GM21528 (cell line): ENCODE results near the gene LIN28A.

ENCODE experiments used
- ATAC-seq: cut with Tn5 transposase; IDR thresholded peaks from one replicate; pipeline ENCODE4 v1.9.1; 2021; ENCODE audit warnings: mild to moderate bottlenecking, moderate library complexity; ENCODE audit not compliant: unreplicated experiment, low FRiP score

LIN28A gene

DNA sequence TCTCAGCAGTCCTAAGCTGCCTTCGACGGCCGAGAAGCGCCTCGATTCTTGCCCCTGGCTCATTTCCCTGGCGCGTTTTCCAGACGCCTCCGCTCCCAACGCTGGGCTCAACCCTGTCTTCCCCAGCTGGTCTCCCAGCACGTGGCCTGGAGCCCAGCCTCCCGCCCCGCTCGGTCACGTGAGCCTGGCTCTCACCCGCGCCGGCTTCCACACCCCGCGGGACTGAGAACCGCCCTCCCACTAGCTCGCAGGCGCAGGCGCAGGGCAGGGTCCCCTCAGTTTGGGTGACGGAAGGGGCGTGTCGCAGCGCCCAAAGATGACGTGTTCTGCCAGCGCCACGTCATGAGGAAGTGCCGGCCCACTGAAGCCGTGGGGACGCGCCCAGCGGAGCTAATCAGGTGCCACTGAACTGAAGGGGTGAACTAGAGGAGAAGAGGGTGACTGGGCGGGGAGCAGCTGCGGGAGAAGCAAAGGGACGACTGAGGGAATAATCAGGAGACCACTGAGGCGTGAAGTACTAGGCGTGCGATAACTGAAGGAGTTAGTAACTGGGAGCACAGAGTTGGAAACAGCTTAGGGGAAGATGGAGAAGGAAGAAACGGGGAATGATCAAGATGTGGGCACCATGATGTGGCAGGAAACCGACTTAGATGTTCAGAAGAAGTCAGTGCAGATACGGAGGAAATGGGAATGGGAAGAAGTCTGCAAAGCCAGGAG is 21.5 kb downstream of the LIN28A start, which contains the start of gene DHDDS:
Gene DHDDS (plus strand): TSS at position 343 of the 717 bp plus-strand sequence. CDS start 625 bp downstream, outside the sequence.
- peak; percentile 94 for ATAC-seq

DNA sequence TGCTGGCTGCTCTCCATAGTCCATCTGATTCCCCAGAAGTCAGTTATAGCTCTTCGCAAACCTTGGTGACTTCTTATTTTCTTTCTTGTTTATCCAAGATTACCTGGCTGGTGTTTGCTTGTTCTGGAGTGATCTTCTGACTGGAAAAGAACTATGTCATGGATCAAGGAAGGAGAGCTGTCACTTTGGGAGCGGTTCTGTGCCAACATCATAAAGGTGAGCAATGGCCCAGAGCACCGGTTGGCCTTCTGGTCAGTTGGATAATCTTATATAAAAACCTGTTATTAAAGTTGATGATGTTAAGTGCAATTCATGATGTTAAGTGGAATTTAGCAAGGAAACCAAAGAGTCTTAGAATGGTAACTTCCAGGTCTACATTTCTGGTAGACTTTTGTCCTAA is 22.2 kb downstream of the LIN28A start:
- ATAC-seq, result no peak

DNA sequence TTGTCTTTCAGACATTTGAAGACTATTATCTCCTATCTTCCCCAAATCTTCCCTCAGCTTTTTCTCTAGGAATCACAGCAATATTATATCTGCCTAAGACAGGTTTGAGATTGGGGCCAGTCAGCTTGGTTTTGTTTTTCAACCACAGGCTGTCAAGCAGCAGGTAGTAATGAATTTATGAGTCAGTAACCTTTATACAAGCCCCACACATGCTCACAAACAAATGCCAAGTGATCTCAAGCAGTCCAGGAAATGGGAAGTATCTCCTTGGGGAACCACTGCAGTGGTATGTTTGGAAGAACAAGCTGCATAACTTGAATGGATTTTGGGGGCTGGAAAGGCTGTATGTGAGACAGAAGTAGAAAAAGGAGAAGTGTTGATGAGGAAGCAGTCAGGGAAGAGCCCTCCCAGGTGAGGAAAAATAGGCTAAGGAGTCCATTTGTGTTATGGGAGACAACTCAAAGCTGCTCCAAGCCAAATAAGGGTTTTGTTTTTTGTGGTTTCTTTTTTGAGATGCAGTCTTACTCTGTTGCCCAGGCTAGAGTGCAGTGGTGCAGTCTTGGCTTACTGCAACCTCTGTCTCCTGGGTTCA is 23.6 kb downstream of the LIN28A start:
- no peak for ATAC-seq

DNA sequence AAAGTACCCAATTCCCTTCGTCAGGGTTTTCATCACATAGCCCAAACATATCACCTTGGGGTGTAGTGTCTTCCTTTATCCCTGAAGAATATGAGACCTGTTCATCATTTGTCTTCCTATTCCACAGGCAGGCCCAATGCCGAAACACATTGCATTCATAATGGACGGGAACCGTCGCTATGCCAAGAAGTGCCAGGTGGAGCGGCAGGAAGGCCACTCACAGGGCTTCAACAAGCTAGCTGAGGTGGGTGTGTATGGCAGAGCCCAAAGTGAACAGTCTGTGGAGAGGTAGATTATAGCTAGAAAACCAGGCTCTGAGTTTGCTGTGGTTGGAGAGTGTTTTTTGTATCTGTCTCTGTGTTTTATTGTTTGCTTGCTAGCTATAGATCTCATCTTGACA is 27.4 kb downstream of the LIN28A start:
- ATAC-seq, result no peak

DNA sequence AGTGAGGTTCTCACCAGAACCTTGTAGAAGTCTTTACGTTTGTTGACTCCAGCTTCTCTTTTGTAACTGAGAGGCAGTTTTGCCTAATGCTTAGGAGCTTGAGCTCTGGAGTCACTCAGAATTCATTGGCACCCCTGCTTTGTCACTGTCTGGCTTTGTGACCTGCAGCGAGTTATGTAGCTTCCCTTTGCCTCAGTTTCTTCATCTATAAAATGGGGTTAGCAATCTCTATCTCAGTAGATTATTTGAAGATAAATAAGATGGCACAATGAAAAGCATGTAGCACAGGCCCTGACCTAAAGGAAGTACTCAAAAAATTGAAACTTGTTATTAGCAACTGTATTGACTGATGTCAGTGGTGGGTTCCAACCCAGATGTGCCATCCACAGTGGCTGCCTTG is 29.6 kb downstream of the LIN28A start:
- no peak for ATAC-seq

DNA sequence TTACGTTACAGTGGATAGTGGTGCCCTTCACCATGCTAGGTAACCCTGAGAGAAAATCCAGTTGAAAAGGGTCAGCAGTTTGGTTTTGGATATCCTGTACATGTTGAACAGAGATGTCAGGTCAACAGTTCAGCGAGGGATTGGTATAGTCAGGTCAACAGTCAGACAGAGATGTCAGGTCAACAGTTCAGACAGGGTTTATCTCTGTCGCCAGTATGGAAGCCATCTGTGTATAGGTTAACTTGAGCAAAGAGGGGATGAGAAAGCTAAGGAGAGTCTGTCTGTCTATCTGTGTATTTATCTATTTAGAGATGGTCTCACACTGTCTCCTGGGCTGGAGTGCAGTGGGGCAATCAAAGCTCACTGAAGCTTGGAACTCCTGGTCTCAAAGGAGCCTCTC is 39.3 kb downstream of the LIN28A start:
- no peak for ATAC-seq

DNA sequence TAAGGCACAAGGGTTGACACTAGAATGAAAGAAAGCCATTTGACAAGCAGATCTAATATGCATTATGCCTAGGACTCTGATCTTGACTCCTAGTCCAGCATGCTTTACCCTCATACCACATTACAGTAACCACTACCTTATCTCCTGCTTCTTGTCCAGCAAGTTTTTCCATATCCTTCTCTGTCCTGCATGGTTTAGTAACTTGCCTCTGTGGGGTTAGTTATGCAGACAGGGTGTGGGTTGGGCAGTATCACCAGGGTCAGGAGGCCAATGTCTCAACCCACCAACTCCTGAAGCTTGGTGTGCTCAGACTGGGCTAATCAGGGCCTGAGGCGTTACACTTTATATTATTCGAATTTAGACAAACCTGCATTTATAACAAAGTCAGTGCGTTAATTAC is 40.3 kb downstream of the LIN28A start:
- no peak for ATAC-seq

DNA sequence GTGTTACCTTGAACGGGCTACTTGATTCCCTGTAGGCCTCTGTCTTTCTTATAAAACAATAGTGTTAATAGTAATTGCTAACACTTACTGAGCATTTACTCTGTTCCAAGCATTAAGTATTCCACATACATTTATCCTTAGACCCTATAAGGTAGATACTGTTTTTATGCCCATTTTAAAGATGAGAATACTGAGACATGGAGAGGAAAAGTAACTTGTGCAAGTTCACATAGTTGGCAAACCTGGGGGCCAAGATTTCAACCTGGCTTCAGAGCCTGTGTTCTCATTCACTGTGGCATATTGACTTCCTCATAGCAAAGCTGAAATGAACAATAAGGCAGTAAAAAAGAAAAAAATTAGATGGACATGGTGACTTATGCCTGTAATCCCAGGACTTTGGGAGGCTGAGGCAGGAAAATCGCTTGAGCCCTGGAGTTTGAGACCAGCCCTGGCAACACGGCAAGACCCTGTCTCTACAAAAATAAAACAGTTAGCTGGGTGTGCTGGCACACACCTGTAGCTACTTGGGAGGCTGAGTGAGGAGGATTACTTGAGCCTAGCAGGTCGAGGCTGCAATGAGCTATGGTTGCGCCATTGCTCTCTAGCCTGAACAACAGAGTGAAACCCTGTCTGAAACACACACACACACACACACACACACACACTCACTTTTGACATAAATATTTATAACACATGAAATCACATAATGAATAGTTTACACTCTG is 42.0 kb downstream of the LIN28A start:
- ATAC-seq, result no peak

DNA sequence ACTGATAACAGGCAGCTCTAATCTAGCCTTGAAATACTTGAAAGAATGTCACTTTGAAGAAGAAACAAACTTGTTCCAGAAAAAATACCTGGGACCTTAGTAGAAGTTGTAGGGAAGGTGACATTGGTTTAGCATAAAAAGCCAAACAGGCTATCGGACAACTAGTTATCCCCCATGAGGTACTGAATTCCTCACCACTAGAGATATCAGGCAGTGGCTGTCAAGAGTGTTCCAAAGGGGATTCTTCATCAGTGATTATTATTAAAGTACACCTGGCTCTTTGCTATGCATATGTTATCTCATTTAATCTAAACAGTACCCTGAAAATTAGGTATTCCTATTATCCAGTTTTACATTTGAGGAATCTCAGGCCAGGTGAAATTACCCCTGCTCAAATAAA is 48.5 kb downstream of the LIN28A start:
- no peak for ATAC-seq

DNA sequence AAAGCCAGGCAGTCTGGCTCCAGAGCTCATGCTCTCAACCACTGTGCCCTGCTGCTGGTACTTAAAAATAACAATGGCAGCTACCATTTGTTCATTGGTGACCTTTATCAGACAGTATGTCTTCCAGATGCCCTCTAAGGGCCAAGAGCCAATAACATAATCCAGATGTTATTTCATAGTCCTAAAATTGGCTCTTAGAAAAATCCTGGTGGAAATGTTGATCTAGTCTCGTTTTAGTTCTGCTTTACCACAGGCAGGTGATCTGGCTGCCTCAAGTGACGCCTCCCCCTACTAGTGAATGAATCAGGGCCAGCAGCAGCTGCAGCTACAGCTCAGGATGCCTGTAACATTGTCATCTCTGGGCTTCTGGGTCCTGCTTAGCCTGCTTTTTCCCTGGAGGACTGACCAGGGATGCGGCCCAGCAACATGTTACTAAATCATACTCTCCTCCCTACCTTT is 49.0 kb downstream of the LIN28A start:
- no peak for ATAC-seq

DNA sequence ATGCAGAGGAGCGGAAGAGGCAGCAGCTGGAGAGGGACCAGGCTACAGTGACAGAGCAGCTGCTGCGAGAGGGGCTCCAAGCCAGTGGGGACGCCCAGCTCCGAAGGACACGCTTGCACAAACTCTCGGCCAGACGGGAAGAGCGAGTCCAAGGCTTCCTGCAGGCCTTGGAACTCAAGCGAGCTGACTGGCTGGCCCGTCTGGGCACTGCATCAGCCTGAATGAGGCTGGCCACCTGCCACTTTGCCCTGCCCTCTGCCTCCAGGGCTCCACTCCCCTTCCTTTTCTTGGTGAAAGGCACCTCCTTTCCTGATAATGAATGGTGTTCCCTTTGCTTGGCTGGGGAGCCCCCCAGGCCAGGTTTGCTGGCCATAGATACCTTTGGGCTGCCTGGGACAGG is 58.3 kb downstream of the LIN28A start:
- no peak for ATAC-seq

DNA sequence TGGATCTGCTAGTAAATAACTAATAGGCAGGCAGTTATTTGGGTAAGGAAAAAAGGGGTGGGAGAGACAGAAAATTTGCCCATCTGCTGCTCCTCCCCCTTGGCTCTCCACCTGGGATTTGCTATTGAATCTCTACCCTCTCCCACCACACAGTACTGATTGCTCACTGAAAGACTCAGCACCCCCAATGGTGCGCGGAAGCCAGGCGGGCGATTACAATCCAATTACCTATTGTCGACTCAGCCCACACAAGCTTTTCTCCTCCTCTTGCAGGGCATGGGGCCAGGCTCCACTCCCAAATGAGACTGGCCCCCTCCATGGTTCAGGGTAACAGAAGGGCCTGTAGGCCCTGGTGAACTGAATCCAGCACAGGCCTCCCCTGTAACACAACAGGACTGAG is 58.9 kb downstream of the LIN28A start:
- no peak for ATAC-seq

DNA sequence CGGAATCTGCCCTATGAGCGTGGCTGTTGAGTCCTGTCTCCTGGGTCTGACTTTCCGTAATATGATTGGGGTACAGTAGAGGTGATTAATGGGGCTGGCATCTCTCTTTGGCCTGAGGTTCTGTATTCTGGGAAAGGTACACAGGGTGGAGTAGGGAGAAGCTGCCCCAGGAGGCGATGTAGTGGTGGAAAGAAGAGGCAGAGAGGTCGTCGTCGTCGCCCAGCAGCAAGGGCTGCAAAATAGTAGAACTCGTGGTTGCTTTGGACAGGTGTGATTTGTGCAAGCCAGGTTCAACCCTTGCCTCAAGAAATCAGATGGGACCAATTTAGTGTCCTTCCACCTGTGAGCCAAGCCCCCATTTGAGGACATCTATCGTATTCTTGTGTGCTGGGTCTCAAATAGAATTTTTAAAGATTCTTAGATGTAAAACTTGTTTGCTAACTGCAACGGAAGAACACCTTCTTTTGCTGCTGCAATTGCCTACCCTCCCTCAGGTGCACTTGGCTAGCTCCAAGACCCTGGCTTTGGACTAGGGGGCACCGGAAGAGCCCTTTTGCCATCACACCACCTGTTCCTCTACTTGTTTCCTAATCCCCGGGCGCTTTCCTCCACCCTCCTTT is 60.4 kb downstream of the LIN28A start:
- ATAC-seq, result no peak

DNA sequence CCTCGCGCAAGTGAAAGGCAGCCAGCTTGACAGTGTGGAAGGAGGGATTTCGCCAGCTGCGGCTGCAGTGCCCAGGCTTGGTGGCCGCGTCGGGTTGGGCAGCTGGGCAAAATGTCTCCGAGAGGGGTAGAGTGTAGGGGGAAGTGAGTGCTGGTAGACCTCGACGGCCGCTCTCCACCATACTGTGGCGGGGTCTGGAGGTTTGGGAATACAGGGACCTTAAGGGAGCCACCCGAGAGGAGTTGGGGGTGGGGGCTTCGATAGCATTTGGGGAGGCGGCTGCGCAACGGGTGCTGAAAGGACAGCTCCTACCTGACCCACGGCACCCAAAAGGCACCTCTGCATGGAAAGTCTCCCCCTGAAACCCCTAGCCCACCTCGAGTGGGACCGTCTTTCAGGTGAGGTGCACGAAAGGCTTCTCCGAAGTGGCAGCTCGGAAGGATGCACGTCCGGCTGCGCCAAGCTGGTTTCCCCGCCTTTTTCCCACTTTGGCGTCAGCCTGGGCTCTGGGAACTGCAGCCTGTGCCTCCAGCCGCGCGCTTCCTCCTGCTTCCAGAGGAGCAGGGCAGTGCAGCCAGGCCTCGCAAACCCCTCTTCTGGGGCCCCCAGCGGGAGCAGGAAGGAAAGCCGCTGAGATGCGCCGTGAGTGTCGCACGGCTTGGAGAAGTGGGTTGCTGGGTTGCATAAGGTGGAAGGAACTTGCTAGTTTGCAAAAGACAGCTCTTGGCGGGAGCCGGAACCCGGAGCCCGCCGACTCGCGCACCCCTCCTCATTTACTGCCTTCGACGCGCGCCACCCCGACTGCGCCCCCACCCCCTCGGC is 61.1 kb downstream of the LIN28A start:
- peak; percentile 20 for ATAC-seq

DNA sequence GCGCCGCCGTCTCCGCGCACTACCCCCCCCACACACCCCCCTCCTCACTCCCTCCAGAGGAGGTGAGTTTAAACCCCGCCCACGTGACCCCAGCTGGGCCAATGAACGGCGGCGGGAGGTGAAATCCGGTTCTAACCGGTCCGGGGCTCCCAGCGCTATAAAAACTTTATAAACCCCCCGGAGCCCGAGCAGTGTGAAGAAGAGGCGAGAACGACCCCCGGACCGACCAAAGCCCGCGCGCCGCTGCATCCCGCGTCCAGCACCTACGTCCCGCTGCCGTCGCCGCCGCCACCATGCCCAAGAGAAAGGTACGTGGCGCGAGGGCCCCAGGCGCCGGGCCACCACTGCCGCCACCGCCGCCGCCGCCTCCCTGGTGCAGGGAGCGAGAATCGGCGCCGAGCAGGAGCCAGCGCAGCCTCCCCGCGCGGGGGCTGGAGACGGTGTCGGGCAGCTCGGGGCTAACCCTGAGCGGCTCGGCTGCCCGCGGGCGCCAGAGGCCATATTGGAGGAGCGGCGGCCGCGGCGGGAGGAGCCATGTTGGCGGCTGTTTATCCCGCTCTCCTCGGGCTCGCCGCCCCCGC is 61.8 kb downstream of the LIN28A start, which contains the start of gene HMGN2:
Gene HMGN2 (plus strand): TSS at position 121 of the 581 bp plus-strand sequence. CDS start 173 bp downstream, at position 294.
- ATAC-seq, result peak; percentile 54

DNA sequence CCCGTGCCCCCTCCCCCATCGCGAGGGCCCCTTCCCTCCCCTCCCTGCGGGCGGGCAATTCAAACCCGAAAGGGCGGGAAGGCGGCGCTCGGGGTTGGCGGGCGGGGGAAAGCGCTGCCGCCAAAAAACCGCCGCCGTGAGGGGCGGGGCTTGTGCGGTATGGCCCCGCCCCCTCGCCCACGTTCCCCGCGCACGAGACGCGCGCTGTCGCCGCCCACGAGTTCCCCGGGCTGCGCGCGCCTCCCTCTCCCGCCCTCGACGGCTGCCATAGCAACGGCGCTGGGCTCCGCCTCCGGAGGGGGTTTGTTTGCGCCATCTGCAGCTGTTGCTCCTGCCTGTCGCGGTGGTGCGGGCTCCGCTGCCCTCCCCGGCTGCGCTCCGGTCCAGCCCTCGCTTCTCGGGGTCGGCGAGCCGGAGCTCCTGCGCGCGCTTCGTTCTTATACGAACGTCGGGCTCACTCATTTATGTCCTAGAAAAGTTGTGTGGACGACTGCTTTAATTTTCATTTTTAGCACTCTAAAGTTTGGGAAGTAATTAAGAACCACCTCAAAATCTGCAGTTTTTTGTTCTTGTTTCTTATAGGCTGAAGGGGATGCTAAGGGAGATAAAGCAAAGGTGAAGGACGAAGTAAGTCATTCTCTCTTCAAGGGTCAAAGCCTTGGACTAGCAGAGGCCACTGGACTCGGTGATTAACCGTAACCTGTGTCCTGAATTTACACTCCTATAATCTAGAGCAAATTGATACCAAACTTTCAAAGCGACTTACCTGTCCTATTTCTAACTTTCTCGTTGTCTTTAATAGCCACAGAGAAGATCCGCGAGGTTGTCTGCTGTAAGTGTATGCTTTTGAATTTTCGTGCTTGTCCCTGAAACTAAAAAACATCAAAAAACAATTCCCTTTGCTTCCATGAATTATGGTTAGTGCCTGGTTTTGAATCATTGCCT is 62.6 kb downstream of the LIN28A start:
- peak; percentile 63 for ATAC-seq

DNA sequence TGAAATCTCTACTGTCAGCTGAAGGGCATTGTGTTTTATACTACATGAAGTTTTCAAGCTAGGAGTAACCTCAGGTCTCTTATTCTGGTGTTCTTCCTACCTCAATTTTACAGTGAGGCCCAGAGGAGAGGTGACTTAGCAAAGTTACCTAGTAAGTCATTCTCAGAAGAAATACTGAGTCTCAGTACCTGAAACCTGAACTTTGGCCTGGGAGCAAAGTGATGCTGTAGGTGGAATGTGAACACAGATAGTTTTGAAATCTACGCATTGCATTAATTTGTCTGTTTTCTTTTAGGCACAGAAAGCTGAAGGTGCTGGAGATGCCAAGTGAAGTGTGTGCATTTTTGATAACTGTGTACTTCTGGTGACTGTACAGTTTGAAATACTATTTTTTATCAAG is 64.2 kb downstream of the LIN28A start:
- ATAC-seq, result no peak

DNA sequence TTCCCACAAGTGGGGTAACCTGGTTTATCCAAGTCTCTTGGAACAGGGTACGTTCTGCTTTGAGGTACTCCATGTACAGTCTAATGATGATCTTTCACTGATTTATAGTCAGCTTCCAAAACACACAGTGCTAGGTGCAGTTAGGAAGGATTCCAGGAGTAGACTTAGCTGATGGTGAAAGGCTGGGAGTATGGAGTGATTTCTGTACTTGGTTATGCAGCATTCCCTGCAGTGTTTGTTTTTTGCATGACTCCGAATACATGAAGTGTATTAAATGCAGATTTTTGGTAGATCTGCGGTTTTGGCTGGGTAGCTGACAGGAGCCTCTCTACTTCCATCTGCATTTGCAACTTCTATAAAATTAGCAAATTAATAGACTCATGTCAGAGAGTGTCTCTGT is 65.4 kb downstream of the LIN28A start:
- no peak for ATAC-seq

DNA sequence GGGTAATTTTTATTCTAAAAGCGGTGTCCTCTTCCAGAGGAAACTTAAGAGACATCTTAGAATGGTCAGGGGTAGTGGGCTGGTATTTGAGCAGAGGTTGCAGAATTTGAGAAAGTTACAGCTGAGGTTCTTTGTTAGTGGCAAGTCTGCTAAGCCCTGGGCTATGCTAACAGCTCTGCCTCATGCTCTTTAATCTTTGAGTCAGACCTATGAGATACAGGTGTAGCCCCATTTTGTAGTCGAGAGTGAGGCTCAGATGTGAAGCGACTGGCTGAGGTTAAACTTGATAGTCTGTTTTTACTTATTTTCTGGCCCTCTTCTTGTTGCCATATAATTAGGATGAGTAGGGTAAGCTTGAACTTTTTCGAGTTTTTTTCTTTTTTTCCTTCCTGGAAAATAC is 66.3 kb downstream of the LIN28A start:
- no peak for ATAC-seq
